PC-9 (cell line): ENCODE data around the gene ARL8A. TPM values are rescaled to one million over a fixed set of nuclear protein-coding genes. Genes with fewer than 3 reads are reported as not detected.

ENCODE experiments used
- BruUV-seq: library from RNA; stranded (reverse); fragments of 400-500 nt; replicated peaks from 2 replicates; lab custom pipeline; 2021; lab: Mats Ljungman, UMichigan
- CTCF ChIA-PET: fragments of 300-600 bp; sonication (Branson Sonifier 250); formaldehyde crosslinking; loops from one replicate; lab custom pipeline; 2022; ENCODE audit warnings: antibody characterized with exemption; lab: Charles Lee
- POLR2A ChIA-PET: fragments of 300-600 bp; sonication (Branson Sonifier 250); formaldehyde crosslinking; loops from one replicate; lab custom pipeline; 2022; ENCODE audit warnings: antibody characterized with exemption; ENCODE audit not compliant: unreplicated experiment; lab: Charles Lee
- DNase-seq, 2 experiments: peaks; one replicate each; pipeline versions ENCODE4 v3.0.0 to v3.0.0-alpha.2; 2015 to 2022; ENCODE audit warnings: mixed read lengths in 1 of 2
- H2AFZ ChIP-seq: fragments of 200-600 bp; sonication (generic); 2 replicates; pipeline ENCODE4 v1.8.1; 2017; ENCODE audit warnings: antibody characterized with exemption
- H3F3A ChIP-seq: fragments of 200-600 bp; sonication (generic); 2 replicates; pipeline ENCODE4 v1.8.1; 2017; ENCODE audit warnings: antibody characterized with exemption, mild to moderate bottlenecking, low read depth; ENCODE audit not compliant: insufficient read depth
- H3K27ac ChIP-seq: fragments of 200-600 bp; sonication (generic); 2 replicates; pipeline ENCODE4 v1.6.1; 2016; ENCODE audit warnings: mixed run types
- H3K27me3 ChIP-seq: fragments of 200-600 bp; sonication (generic); 2 replicates; pipeline ENCODE4 v1.6.1; 2016; ENCODE audit warnings: low read depth, mixed run types; ENCODE audit not compliant: insufficient read depth
- H3K36me3 ChIP-seq: fragments of 200-600 bp; sonication (generic); 2 replicates; pipeline ENCODE4 v1.6.1; 2016; ENCODE audit warnings: low read depth, mixed run types
- H3K4me1 ChIP-seq: fragments of 200-600 bp; sonication (generic); replicated peaks from 2 replicates; pipeline ENCODE4 v1.6.1; 2016; ENCODE audit warnings: mixed run types; ENCODE audit not compliant: insufficient read depth
- H3K4me2 ChIP-seq: fragments of 200-600 bp; sonication (generic); 2 replicates; pipeline ENCODE4 v1.6.1; 2017; ENCODE audit warnings: mixed run types
- H3K4me3 ChIP-seq: fragments of 200-600 bp; sonication (generic); 2 replicates; pipeline ENCODE4 v1.6.1; 2016; ENCODE audit warnings: mixed run types
- H3K79me2 ChIP-seq: fragments of 200-600 bp; sonication (generic); 2 replicates; pipeline ENCODE4 v1.6.1; 2017; ENCODE audit warnings: low read depth, mixed run types
- H3K9me2 ChIP-seq: fragments of 200-600 bp; sonication (generic); 2 replicates; pipeline ENCODE4 v1.8.1; 2017; ENCODE audit warnings: mild to moderate bottlenecking; ENCODE audit not compliant: insufficient read depth
- H3K9me3 ChIP-seq: fragments of 200-600 bp; sonication (generic); 2 replicates; pipeline ENCODE4 v1.8.1; 2016; ENCODE audit warnings: low read depth; ENCODE audit not compliant: insufficient read depth
- H4K20me1 ChIP-seq: fragments of 200-600 bp; sonication (generic); 2 replicates; pipeline ENCODE4 v1.8.1; 2017; ENCODE audit not compliant: insufficient read depth
- EZH2 ChIP-seq: fragments of 200-600 bp; sonication (generic); IDR thresholded peaks from 2 replicates; pipeline ENCODE4 v1.8.0; 2017; ENCODE audit warnings: antibody characterized with exemption, low read depth
- intact Hi-C: fragments of 100-400 bp; cut with micrococcal nuclease; formaldehyde crosslinking; loops from one replicate; pipeline ENCODE4 v1.10.0; 2022; ENCODE audit not compliant: unreplicated experiment
- total RNA-seq: library from RNA; stranded (reverse); gene quantifications from 2 replicates; pipeline ENCODE4 v1.2.3, GENCODE V29; 2021
- TF ChIP-seq, protein P1 (sequence below): fragments of 200-600 bp; sonication (generic); conservative IDR thresholded peaks from 2 replicates; pipeline ENCODE4 v1.6.1; 2017; ENCODE audit warnings: mixed run types, antibody characterized with exemption, mild to moderate bottlenecking, moderate library complexity

ARL8A gene
- total RNA-seq, 1 experiment from 2014 or later: 42.6 TPM

DNA sequence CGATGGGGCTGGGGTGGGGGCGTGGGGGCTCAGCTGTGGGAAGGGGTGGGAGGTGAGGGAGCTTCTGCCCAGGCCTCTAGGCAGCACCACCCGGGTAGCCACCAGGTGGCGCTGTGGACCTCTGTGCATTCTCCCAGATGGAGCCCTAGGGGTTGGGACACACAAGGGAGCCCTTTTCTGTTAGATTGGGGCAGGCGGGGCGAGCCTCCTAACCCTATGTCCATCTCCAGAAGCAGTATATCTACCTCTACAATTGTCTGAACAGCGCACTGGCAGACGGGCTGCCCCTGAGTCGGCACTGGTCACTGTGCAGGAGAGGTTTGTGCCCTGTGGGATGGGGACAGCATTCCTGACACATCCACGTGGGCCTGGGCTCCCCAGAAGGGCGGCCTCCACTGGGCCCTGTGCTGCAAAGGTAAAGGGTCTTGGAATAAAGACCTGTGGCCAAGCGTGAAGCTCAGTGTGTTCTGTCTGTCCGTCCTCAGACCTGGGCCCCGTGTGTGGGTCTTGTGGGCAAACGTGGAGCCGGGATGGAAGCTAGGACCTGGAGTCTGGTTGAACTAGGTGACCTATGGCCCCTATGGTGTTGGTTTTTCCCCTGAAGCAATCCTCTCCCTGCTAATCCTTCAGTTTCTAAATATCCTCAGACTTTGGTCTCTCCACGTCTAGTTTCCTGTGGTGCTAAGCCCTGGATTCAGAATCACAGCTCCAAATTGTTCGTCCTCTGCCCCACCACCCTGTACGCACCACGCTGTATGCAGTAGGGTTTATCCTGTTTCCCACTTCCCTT, 44.7 kb upstream of the ARL8A start:
- Histone ChIP-seq H3K79me2 (no peaks in the 10 kb centered on the region), H3K36me3 (no peaks in the 10 kb centered on the region), H3K9me3 (no peaks in the 10 kb centered on the region), H3F3A (no peaks in the 10 kb centered on the region), H3K27ac (no peak overlapping the region), H2AFZ (no peak overlapping the region), H3K27me3 (peaks cover 7% of the 10 kb centered on the region; the same call in 1 of the 2 replicates), H4K20me1 (no peaks in the 10 kb centered on the region), H3K9me2 (no peaks in the 10 kb centered on the region), H3K4me3 (no peak overlapping the region), H3K4me2 (no peak overlapping the region), H3K4me1 (no peaks in the 10 kb centered on the region)
- no peak for TF ChIP-seq EZH2
- TF ChIP-seq, protein P1, sequence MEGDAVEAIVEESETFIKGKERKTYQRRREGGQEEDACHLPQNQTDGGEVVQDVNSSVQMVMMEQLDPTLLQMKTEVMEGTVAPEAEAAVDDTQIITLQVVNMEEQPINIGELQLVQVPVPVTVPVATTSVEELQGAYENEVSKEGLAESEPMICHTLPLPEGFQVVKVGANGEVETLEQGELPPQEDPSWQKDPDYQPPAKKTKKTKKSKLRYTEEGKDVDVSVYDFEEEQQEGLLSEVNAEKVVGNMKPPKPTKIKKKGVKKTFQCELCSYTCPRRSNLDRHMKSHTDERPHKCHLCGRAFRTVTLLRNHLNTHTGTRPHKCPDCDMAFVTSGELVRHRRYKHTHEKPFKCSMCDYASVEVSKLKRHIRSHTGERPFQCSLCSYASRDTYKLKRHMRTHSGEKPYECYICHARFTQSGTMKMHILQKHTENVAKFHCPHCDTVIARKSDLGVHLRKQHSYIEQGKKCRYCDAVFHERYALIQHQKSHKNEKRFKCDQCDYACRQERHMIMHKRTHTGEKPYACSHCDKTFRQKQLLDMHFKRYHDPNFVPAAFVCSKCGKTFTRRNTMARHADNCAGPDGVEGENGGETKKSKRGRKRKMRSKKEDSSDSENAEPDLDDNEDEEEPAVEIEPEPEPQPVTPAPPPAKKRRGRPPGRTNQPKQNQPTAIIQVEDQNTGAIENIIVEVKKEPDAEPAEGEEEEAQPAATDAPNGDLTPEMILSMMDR: peak; percentile 87
- peak; percentile 42 to 80 for DNase-seq
- ChIA-PET CTCF (interaction anchor here (0.6 to 1.7 kb wide), 4 partner anchors 127 to 530 kb away, joined by 6 to 14 read pairs (median 12); partner anchors contain the start of gene UBE2T), POLR2A (no interaction called here)
- intact Hi-C loops: loop anchor here (1.0 to 10.0 kb wide), 2 partner anchors 126 to 276 kb away; no protein-coding TSS in a partner anchor
- BruUV-seq: no TSS peak

DNA sequence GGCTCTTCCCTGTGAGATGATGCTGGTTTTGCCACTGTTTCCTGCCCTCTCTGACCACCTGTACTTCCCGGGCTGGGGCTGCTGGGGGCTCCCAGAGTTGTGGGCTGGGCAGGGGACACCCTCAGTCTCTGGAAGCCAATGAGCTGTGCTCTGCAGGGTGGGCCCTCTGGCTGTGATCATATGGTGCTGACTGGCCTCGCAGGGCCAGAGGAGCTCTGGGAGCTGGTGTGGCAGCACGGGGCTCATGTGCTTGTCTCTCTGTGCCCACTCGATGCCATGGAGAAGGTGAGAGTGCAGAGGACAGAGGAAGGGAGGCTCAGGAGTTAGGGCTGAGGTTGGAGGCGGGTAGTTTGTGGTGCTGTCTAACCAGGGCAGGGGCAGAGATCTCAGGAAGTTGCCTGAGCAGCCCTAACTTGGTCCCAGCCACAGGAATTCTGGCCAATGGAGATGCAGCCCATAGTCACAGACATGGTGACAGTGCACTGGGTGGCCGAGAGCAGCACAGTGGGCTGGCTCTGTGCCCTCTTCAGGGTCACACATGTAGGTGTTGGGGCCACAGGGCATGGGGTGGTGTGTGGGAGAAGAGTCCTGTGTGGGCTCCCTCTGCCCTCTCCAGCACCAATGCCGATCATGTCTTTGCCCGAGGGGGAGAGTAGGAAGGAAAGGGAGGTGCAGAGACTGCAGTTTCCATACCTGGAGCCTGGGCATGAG, 43.3 kb upstream of the ARL8A start:
- no peaks in the 10 kb centered on the region for H3K27me3 ChIP-seq
- no peaks in the 10 kb centered on the region for H4K20me1 ChIP-seq
- intact Hi-C loops: loop anchor here (10.0 kb wide), 1 partner anchor 277 kb away; no protein-coding TSS in a partner anchor
- CTCF ChIA-PET: no interaction called here
- H3K9me2 ChIP-seq: no peaks in the 10 kb centered on the region
- no peak for DNase-seq
- H3K9me3 ChIP-seq: no peaks in the 10 kb centered on the region
- no peak overlapping the region for H3K27ac ChIP-seq
- H3F3A ChIP-seq: no peaks in the 10 kb centered on the region
- no peak overlapping the region for H2AFZ ChIP-seq
- H3K4me2 ChIP-seq: no peak overlapping the region
- TF ChIP-seq EZH2: no peak
- H3K4me3 ChIP-seq: no peak overlapping the region
- H3K36me3 ChIP-seq: no peaks in the 10 kb centered on the region
- H3K79me2 ChIP-seq: no peaks in the 10 kb centered on the region
- BruUV-seq: no TSS peak
- no peaks in the 10 kb centered on the region for H3K4me1 ChIP-seq
- POLR2A ChIA-PET: no interaction called here

DNA sequence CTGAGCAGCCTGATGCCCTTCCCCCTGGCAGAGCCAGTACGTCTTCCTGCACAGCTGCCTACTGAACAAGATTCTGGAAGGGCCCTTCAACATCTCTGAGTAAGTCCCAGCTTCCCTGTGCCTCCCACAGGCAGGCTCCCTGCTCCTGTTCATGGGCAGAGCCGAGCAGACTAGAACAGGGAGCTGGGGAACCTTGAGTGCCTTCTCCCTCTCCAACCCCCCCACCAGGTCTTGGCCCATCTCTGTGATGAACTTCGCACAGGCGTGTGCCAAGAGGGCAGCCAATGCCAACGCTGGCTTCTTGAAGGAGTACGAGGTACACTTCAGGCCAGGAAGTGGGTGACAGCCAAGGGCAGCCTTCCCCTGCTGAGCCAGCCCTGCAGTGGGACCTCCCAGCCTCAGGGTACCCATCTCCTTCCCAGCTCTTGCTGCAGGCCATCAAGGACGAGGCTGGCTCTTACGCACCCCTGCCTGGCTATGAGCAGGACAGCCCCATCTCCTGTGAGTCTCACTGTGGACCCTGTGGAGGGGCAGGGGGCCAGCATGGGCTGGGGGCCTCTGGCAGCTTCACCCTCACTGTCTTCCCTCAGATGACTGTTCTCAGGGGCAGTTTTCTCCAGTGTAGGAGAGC, 42.6 kb upstream of the ARL8A start:
- CTCF ChIA-PET: no interaction called here
- Histone ChIP-seq H3K9me3 (no peaks in the 10 kb centered on the region), H3K36me3 (no peaks in the 10 kb centered on the region), H3K79me2 (no peaks in the 10 kb centered on the region), H4K20me1 (no peaks in the 10 kb centered on the region), H3K9me2 (no peaks in the 10 kb centered on the region), H3K4me3 (no peak overlapping the region), H3K27me3 (no peaks in the 10 kb centered on the region), H3K4me1 (no peaks in the 10 kb centered on the region), H2AFZ (no peak overlapping the region), H3K4me2 (no peak overlapping the region), H3K27ac (no peak overlapping the region), H3F3A (no peaks in the 10 kb centered on the region)
- POLR2A ChIA-PET: no interaction called here
- BruUV-seq: no TSS peak
- intact Hi-C loops: loop anchor here (10.0 kb wide), 1 partner anchor 278 kb away; no protein-coding TSS in a partner anchor
- no peak for TF ChIP-seq EZH2
- TF ChIP-seq, protein P1: no peak
- no peak for DNase-seq
